ENCODE data around the gene FZD2.

DNA sequence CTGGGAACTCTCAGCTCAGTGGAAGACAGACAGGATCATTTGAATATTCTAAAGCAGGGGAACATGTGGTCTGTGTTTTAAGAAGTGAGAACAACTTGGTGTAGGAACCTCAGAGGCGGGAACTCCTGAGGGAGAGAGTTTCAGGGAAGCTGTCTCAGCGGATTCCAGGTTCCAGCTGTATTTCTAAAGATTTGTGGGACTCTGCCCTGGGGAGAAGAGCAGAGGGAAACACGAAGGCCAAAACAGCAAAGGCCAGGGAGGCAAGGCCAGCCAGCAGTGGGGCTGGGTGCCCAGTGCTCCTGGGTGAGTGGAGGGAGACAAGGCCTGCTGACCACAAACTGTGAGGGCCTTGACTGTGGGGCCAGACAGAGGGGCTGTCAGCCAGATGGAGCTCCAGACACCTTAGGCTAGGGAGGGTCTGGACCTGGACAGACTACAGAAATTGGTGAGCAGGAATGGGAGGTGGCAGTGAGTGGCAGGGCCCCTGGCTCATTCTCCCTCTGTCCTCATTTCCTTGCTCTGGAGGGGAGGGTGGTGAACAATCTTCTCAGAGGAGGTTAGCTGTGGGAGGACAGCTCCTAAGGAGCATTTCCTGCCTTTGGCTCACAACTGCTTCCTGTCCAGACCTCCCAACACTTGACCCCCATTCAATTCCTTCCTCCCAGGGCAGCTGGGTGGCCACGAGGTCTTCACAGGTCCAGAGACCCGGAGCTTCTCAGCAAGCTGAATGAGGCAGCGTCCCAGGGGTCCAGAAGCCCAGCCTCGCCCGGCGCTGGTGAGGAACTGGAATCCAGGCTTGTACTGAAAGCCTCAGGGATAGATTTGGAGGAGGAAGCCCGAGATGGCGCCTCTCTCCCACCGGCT lies 21.0 kb upstream of the FZD2 start:
- TF ChIP-seq PTTG1 (tag; IDR thresholded peaks at IDR 0.05; ENCODE audit: low read depth) (no peak), BHLHE40 (IDR thresholded peaks at IDR 0.05; ENCODE audit: low read length) (no peak), RAD21 (CRISPR knock-in tag; conservative IDR thresholded peaks at IDR 0.05 in 1 of 2, IDR thresholded peaks at IDR 0.05 in 1 of 2) (no peak), ZNF232 (CRISPR knock-in tag; IDR thresholded peaks at IDR 0.05) (no peak), ZBTB40 (IDR thresholded peaks at IDR 0.05) (peak; percentile 56; the same call in 1 of the 2 replicates), ZBTB40 (CRISPR knock-in tag; IDR thresholded peaks at IDR 0.05) (no peak)
- TF ChIP-seq, protein P1, sequence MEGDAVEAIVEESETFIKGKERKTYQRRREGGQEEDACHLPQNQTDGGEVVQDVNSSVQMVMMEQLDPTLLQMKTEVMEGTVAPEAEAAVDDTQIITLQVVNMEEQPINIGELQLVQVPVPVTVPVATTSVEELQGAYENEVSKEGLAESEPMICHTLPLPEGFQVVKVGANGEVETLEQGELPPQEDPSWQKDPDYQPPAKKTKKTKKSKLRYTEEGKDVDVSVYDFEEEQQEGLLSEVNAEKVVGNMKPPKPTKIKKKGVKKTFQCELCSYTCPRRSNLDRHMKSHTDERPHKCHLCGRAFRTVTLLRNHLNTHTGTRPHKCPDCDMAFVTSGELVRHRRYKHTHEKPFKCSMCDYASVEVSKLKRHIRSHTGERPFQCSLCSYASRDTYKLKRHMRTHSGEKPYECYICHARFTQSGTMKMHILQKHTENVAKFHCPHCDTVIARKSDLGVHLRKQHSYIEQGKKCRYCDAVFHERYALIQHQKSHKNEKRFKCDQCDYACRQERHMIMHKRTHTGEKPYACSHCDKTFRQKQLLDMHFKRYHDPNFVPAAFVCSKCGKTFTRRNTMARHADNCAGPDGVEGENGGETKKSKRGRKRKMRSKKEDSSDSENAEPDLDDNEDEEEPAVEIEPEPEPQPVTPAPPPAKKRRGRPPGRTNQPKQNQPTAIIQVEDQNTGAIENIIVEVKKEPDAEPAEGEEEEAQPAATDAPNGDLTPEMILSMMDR (IDR thresholded peaks at IDR 0.05 in 2 of 3, conservative IDR thresholded peaks at IDR 0.05 in 1 of 3; ENCODE audit: insufficient read depth in 2 of 3, low read depth in 1 of 3, low read length in 3 of 3), result no peak
- TF ChIP-seq, protein P2, sequence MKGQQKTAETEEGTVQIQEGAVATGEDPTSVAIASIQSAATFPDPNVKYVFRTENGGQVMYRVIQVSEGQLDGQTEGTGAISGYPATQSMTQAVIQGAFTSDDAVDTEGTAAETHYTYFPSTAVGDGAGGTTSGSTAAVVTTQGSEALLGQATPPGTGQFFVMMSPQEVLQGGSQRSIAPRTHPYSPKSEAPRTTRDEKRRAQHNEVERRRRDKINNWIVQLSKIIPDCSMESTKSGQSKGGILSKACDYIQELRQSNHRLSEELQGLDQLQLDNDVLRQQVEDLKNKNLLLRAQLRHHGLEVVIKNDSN (CRISPR knock-in tag; IDR thresholded peaks at IDR 0.05), result no peak

All from K562 (cell line).